Common myeloid progenitor, CD34-positive (primary cell): ENCODE measurements around the gene PTCH2.
"Not testable (repeated sequence)": the region's sequence is repeated elsewhere in the genome, so short reads cannot be mapped to it uniquely, and the experiment has no call there.

Experiments used
- CTCF ChIA-PET: fragments of 350-600 bp; sonication (Branson Sonifier 250); formaldehyde crosslinking; loops from one replicate; lab custom pipeline; 2021; ENCODE audit warnings: antibody characterized with exemption; lab: Charles Lee
- POLR2A ChIA-PET: fragments of 350-600 bp; sonication (Branson Sonifier 250); formaldehyde crosslinking; loops from one replicate; lab custom pipeline; 2021; ENCODE audit warnings: antibody characterized with exemption; lab: Charles Lee
- DNase-seq, 3 donors: peaks; one replicate each; pipeline versions ENCODE4 v3.0.0 to v3.0.0-alpha.2; 2013
- H3K27ac ChIP-seq, 2 experiments: 1 replicate in 1 of 2; 2 replicates in 1 of 2; pipeline ENCODE4 v1.7.0; 2013; ENCODE audit warnings: inconsistent platforms in 2 of 2, low read length in 2 of 2, mild to moderate bottlenecking in 2 of 2, low read depth in 1 of 2, moderate library complexity in 1 of 2; ENCODE audit not compliant: severe bottlenecking in 2 of 2, insufficient read depth in 1 of 2, poor library complexity in 1 of 2
- H3K27me3 ChIP-seq, 5 experiments: replicated peaks in 2 of 5; 1 replicate in 3 of 5; 2 replicates in 2 of 5; pipeline versions ENCODE4 v1.6.1 to v1.7.0; 2013; ENCODE audit warnings: low read length in 4 of 5, mild to moderate bottlenecking in 2 of 5, moderate library complexity in 2 of 5, inconsistent platforms in 1 of 5; ENCODE audit not compliant: insufficient read depth in 5 of 5, control insufficient read depth in 4 of 5
- H3K36me3 ChIP-seq, 4 experiments: 1 replicate in 2 of 4; 2 replicates in 2 of 4; pipeline versions ENCODE4 v1.6.1 to v1.7.0; 2013; ENCODE audit warnings: low read length in 3 of 4, control low read depth in 1 of 4, mild to moderate bottlenecking in 1 of 4; ENCODE audit not compliant: control insufficient read depth in 4 of 4, insufficient read depth in 4 of 4
- H3K4me1 ChIP-seq, 4 experiments: 1 replicate in 3 of 4; 2 replicates in 1 of 4; pipeline versions ENCODE4 v1.6.1 to v1.7.1; 2013; ENCODE audit warnings: low read length in 3 of 4, mild to moderate bottlenecking in 3 of 4, control low read depth in 1 of 4, inconsistent platforms in 1 of 4, moderate library complexity in 1 of 4; ENCODE audit not compliant: control insufficient read depth in 4 of 4, insufficient read depth in 4 of 4; ENCODE audit errors: control extremely low read depth in 1 of 4
- H3K4me3 ChIP-seq, 7 experiments: 1 replicate in 4 of 7; 2 replicates in 3 of 7; pipeline versions ENCODE4 v1.5.1 to v1.7.0; 2013; ENCODE audit warnings: mild to moderate bottlenecking in 7 of 7, low read length in 6 of 7, moderate library complexity in 6 of 7, inconsistent platforms in 2 of 7, low read depth in 2 of 7, control low read depth in 1 of 7; ENCODE audit not compliant: insufficient read depth in 4 of 7, control insufficient read depth in 1 of 7; ENCODE audit errors: extremely low read depth in 1 of 7
- H3K9me3 ChIP-seq, 5 experiments: 1 replicate in 4 of 5; 2 replicates in 1 of 5; pipeline versions ENCODE4 v1.6.1 to v1.7.1; 2013; ENCODE audit warnings: low read length in 4 of 5, mild to moderate bottlenecking in 2 of 5, inconsistent platforms in 1 of 5, low read depth in 1 of 5, moderate library complexity in 1 of 5; ENCODE audit not compliant: control insufficient read depth in 4 of 5, insufficient read depth in 2 of 5; ENCODE audit errors: control extremely low read depth in 1 of 5
- WGBS: methylation state at CpG from one replicate; pipeline ENCODE4 v1.1.5; 2013; ENCODE audit not compliant: insufficient coverage; 5-methylcytosine and 5-hydroxymethylcytosine counted together

The PTCH2 gene

GRCh38 chr1:44842486-44842861 is 579 bp downstream of the PTCH2 start:
- ChIA-PET CTCF (interaction anchor here (0.8 to 1.9 kb wide), 5 partner anchors 8 to 55 kb away, joined by 3 to 5 read pairs (median 4); partner anchors contain the start of genes BEST4 and PLK3), POLR2A (interaction anchor here (0.5 to 0.8 kb wide), 4 partner anchors 23 to 1263 kb away, joined by 3 read pairs; no protein-coding TSS in a partner anchor)
- no peaks in the 10 kb centered on the region for H3K9me3 ChIP-seq
- H3K4me3 ChIP-seq: peak overlapping the region; percentile 22 to 78 (median 66)
- H3K36me3 ChIP-seq: no peaks in the 10 kb centered on the region
- no peaks in the 10 kb centered on the region for H3K27me3 ChIP-seq
- 87% methylated on average over 13 of the region's 16 CpGs for WGBS
- no peak overlapping the region for H3K27ac ChIP-seq
- no peak for DNase-seq
- H3K4me1 ChIP-seq: peaks cover 0 to 10% (median 8%) of the 10 kb centered on the region in 4 experiments

- Histone ChIP-seq H3K4me3 (no peak overlapping the region), H3K27me3 (no peaks in the 10 kb centered on the region), H3K9me3 (no peaks in the 10 kb centered on the region), H3K36me3 (no peaks in the 10 kb centered on the region), H3K27ac (no peak overlapping the region), H3K4me1 (peaks cover 0 to 26% (median 24%) of the 10 kb centered on the region in 4 experiments)
- POLR2A ChIA-PET: no interaction called here
- CTCF ChIA-PET: no interaction called here
- no peak for DNase-seq
- 98% methylated on average over 4 of the region's 4 CpGs for WGBS
These were observed 3.5 kb downstream of the PTCH2 start for GRCh38 chr1:44839576-44839975.

- H3K27me3 ChIP-seq, H3K36me3 ChIP-seq, H3K9me3 ChIP-seq, H3K27ac ChIP-seq, DNase-seq, POLR2A ChIA-PET, H3K4me3 ChIP-seq: not testable (repeated sequence)
- WGBS: 99% methylated on average over 11 of the region's 11 CpGs
- CTCF ChIA-PET: interaction anchor here (1.1 to 1.6 kb wide), 3 partner anchors 45 to 53 kb away, joined by 3 to 7 read pairs (median 4); no protein-coding TSS in a partner anchor
- H3K4me1 ChIP-seq: peaks cover 0 to 39% (median 37%) of the 10 kb centered on the region in 4 experiments
These were observed 4.8 kb downstream of the PTCH2 start for GRCh38 chr1:44838294-44838693.

GRCh38 chr1:44835738-44836675 is 7.0 kb downstream of the PTCH2 start:
- WGBS: 77% methylated on average over 18 of the region's 23 CpGs
- H3K4me1 ChIP-seq: peaks cover 0 to 54% (median 51%) of the 10 kb centered on the region in 4 experiments
- ChIA-PET CTCF (interaction anchor here (0.7 to 3.1 kb wide), 14 partner anchors 10 to 178 kb away, joined by 3 to 11 read pairs (median 4); partner anchors contain the start of genes BEST4, BTBD19, PLK3 and UROD), POLR2A (interaction anchor here (1.4 kb wide), 1 partner anchor 176 kb away, joined by 4 read pairs; the partner anchor contains the start of gene UROD)
- no peak overlapping the region for H3K27ac ChIP-seq
- H3K9me3 ChIP-seq: no peaks in the 10 kb centered on the region
- H3K36me3 ChIP-seq: no peaks in the 10 kb centered on the region
- H3K4me3 ChIP-seq: peak overlapping the region in 1 of 7 experiments; percentile 51
- H3K27me3 ChIP-seq: no peaks in the 10 kb centered on the region
- DNase-seq: peak; percentile 86 to 94 (median 89)

GRCh38 chr1:44834328-44834727 is 8.7 kb downstream of the PTCH2 start:
- no peak overlapping the region for H3K27ac ChIP-seq
- H3K9me3 ChIP-seq: peaks cover 0 to 2% (median 0%) of the 10 kb centered on the region in 5 experiments
- no peaks in the 10 kb centered on the region for H3K36me3 ChIP-seq
- no peaks in the 10 kb centered on the region for H3K27me3 ChIP-seq
- DNase-seq: no peak
- peaks cover 0 to 71% (median 68%) of the 10 kb centered on the region in 4 experiments for H3K4me1 ChIP-seq
- peak overlapping the region in 1 of 7 experiments; percentile 11 for H3K4me3 ChIP-seq
- ChIA-PET CTCF (interaction anchor here (0.9 to 3.1 kb wide), 9 partner anchors 8 to 97 kb away, joined by 3 to 11 read pairs (median 3); partner anchors contain the start of gene PLK3), POLR2A (no interaction called here)
- 48% methylated on average over 4 of the region's 7 CpGs for WGBS

- Histone ChIP-seq H3K4me1 (peaks cover 0 to 91% (median 79%) of the 10 kb centered on the region in 4 experiments), H3K27me3 (no peaks in the 10 kb centered on the region), H3K27ac (no peak overlapping the region), H3K4me3 (peak overlapping the region in 2 of 7 experiments; percentile 2 to 28), H3K36me3 (no peaks in the 10 kb centered on the region), H3K9me3 (peaks cover 0 to 7% (median 0%) of the 10 kb centered on the region in 5 experiments)
- ChIA-PET CTCF (interaction anchor here (0.7 to 2.1 kb wide), 6 partner anchors 9 to 187 kb away, joined by 3 to 7 read pairs (median 4); partner anchors contain the start of gene UROD), POLR2A (interaction anchor here (4.4 kb wide), 1 partner anchor 12 kb away, joined by 21 read pairs; no protein-coding TSS in a partner anchor)
- WGBS: 34% methylated on average over 9 of the region's 13 CpGs
- peak in 2 of 3 donors; percentile 57 to 60 for DNase-seq
These were observed 10.9 kb downstream of the PTCH2 start for GRCh38 chr1:44832056-44832705.
